ENCODE results near the gene GLIPR1L2.

- TF ChIP-seq POLR2A (IDR thresholded peaks at IDR 0.05; ENCODE audit: low read depth) = no peak
- TF ChIP-seq CTCF (IDR thresholded peaks at IDR 0.05) = no peak
- no peak for TF ChIP-seq POLR2AphosphoS5 (IDR thresholded peaks at IDR 0.05)
Observed at GRCh38 chr12:75439048-75439447, 48.2 kb downstream of the GLIPR1L2 start.
